ENCODE measurements around the gene CACNA1F.

Gene CACNA1F

GRCh38 chrX:49225858-49226257, 7.3 kb downstream of the CACNA1F start:
- no peak overlapping the region for H3K4me3 ChIP-seq (ENCODE audit: low read depth in 1 of 2, low read length in 2 of 2)
- H3K9me3 ChIP-seq (ENCODE audit: low read length) = no peaks in the 10 kb centered on the region
- no peak overlapping the region for H3K27ac ChIP-seq (ENCODE audit: low read depth, low read length)
- H3K36me3 ChIP-seq (ENCODE audit: insufficient read depth, low read length) = no peaks in the 10 kb centered on the region
- no peaks in the 10 kb centered on the region for H3K4me1 ChIP-seq (ENCODE audit: insufficient read depth, low read length)
- no peak overlapping the region for H3K9ac ChIP-seq (ENCODE audit: low read length)
- H3K27me3 ChIP-seq (ENCODE audit: control insufficient read depth in 1 of 2, insufficient read depth in 2 of 2, low read length in 2 of 2) = peaks cover 0 to 10% of the 10 kb centered on the region in 2 donors

- Histone ChIP-seq H3K9ac (ENCODE audit: low read length) (no peak overlapping the region), H3K27me3 (ENCODE audit: control insufficient read depth in 1 of 2, insufficient read depth in 2 of 2, low read length in 2 of 2) (peaks cover 0 to 9% of the 10 kb centered on the region in 2 donors), H3K27ac (ENCODE audit: low read depth, low read length) (no peak overlapping the region), H3K9me3 (ENCODE audit: low read length) (no peaks in the 10 kb centered on the region), H3K4me3 (ENCODE audit: low read depth in 1 of 2, low read length in 2 of 2) (no peak overlapping the region), H3K4me1 (ENCODE audit: insufficient read depth, low read length) (no peaks in the 10 kb centered on the region), H3K36me3 (ENCODE audit: insufficient read depth, low read length) (no peaks in the 10 kb centered on the region)
Observed at GRCh38 chrX:49221868-49222267, 11.3 kb downstream of the CACNA1F start.

- no peaks in the 10 kb centered on the region for H3K4me1 ChIP-seq (ENCODE audit: insufficient read depth, low read length)
- H3K36me3 ChIP-seq (ENCODE audit: insufficient read depth, low read length) = no peaks in the 10 kb centered on the region
- H3K9me3 ChIP-seq (ENCODE audit: low read length) = no peaks in the 10 kb centered on the region
- no peak overlapping the region for H3K4me3 ChIP-seq (ENCODE audit: low read depth in 1 of 2, low read length in 2 of 2)
- H3K27ac ChIP-seq (ENCODE audit: low read depth, low read length) = no peak overlapping the region
- H3K27me3 ChIP-seq (ENCODE audit: control insufficient read depth in 1 of 2, insufficient read depth in 2 of 2, low read length in 2 of 2) = no peaks in the 10 kb centered on the region
- H3K9ac ChIP-seq (ENCODE audit: low read length) = no peak overlapping the region
Observed at GRCh38 chrX:49220100-49220499, 13.0 kb downstream of the CACNA1F start.

- no peaks in the 10 kb centered on the region for H3K27me3 ChIP-seq (ENCODE audit: control insufficient read depth in 1 of 2, insufficient read depth in 2 of 2, low read length in 2 of 2)
- H3K27ac ChIP-seq (ENCODE audit: low read depth, low read length) = no peak overlapping the region
Observed at GRCh38 chrX:49214996-49215526, 18.1 kb downstream of the CACNA1F start.

GRCh38 chrX:49214416-49214815, 18.7 kb downstream of the CACNA1F start:
- no peak overlapping the region for H3K9ac ChIP-seq (ENCODE audit: low read length)
- no peak overlapping the region for H3K4me3 ChIP-seq (ENCODE audit: low read depth in 1 of 2, low read length in 2 of 2)
- no peaks in the 10 kb centered on the region for H3K9me3 ChIP-seq (ENCODE audit: low read length)
- H3K27me3 ChIP-seq (ENCODE audit: control insufficient read depth in 1 of 2, insufficient read depth in 2 of 2, low read length in 2 of 2) = peaks cover 0 to 4% of the 10 kb centered on the region in 2 donors
- H3K4me1 ChIP-seq (ENCODE audit: insufficient read depth, low read length) = no peaks in the 10 kb centered on the region
- no peaks in the 10 kb centered on the region for H3K36me3 ChIP-seq (ENCODE audit: insufficient read depth, low read length)
- no peak overlapping the region for H3K27ac ChIP-seq (ENCODE audit: low read depth, low read length)

More at GRCh38 chrX:49214996-49215526, 18.1 kb downstream of the CACNA1F start:
- Histone ChIP-seq H3K4me1 (ENCODE audit: insufficient read depth, low read length) (no peaks in the 10 kb centered on the region), H3K4me3 (ENCODE audit: low read depth in 1 of 2, low read length in 2 of 2) (no peak overlapping the region), H3K9ac (ENCODE audit: low read length) (no peak overlapping the region), H3K9me3 (ENCODE audit: low read length) (no peaks in the 10 kb centered on the region), H3K36me3 (ENCODE audit: insufficient read depth, low read length) (no peaks in the 10 kb centered on the region)

- Histone ChIP-seq H3K27me3 (ENCODE audit: control insufficient read depth in 1 of 2, insufficient read depth in 2 of 2, low read length in 2 of 2) (peaks cover 4% of the 10 kb centered on the region in 2 donors), H3K27ac (ENCODE audit: low read depth, low read length) (no peak overlapping the region), H3K9ac (ENCODE audit: low read length) (no peak overlapping the region), H3K4me1 (ENCODE audit: insufficient read depth, low read length) (no peaks in the 10 kb centered on the region), H3K4me3 (ENCODE audit: low read depth in 1 of 2, low read length in 2 of 2) (no peak overlapping the region), H3K36me3 (ENCODE audit: insufficient read depth, low read length) (no peaks in the 10 kb centered on the region), H3K9me3 (ENCODE audit: low read length) (no peaks in the 10 kb centered on the region)
Observed at GRCh38 chrX:49212861-49213260, 20.3 kb downstream of the CACNA1F start.

GRCh38 chrX:49212209-49212608, 20.9 kb downstream of the CACNA1F start:
- no peaks in the 10 kb centered on the region for H3K4me1 ChIP-seq (ENCODE audit: insufficient read depth, low read length)
- H3K27ac ChIP-seq (ENCODE audit: low read depth, low read length) = no peak overlapping the region
- H3K4me3 ChIP-seq (ENCODE audit: low read depth in 1 of 2, low read length in 2 of 2) = no peak overlapping the region
- peaks cover 4% of the 10 kb centered on the region in 2 donors for H3K27me3 ChIP-seq (ENCODE audit: control insufficient read depth in 1 of 2, insufficient read depth in 2 of 2, low read length in 2 of 2)
- no peaks in the 10 kb centered on the region for H3K36me3 ChIP-seq (ENCODE audit: insufficient read depth, low read length)
- H3K9ac ChIP-seq (ENCODE audit: low read length) = no peak overlapping the region
- H3K9me3 ChIP-seq (ENCODE audit: low read length) = no peaks in the 10 kb centered on the region

- no peak overlapping the region for H3K27ac ChIP-seq (ENCODE audit: low read depth, low read length)
- no peak overlapping the region for H3K9ac ChIP-seq (ENCODE audit: low read length)
- peaks cover 4% of the 10 kb centered on the region in 2 donors for H3K27me3 ChIP-seq (ENCODE audit: control insufficient read depth in 1 of 2, insufficient read depth in 2 of 2, low read length in 2 of 2)
- no peak overlapping the region for H3K4me3 ChIP-seq (ENCODE audit: low read depth in 1 of 2, low read length in 2 of 2)
- H3K4me1 ChIP-seq (ENCODE audit: insufficient read depth, low read length) = no peaks in the 10 kb centered on the region
- H3K36me3 ChIP-seq (ENCODE audit: insufficient read depth, low read length) = no peaks in the 10 kb centered on the region
- no peaks in the 10 kb centered on the region for H3K9me3 ChIP-seq (ENCODE audit: low read length)
Observed at GRCh38 chrX:49211074-49211473, 22.1 kb downstream of the CACNA1F start.

- no peak overlapping the region for H3K27ac ChIP-seq (ENCODE audit: low read depth, low read length)
- no peaks in the 10 kb centered on the region for H3K36me3 ChIP-seq (ENCODE audit: insufficient read depth, low read length)
- no peak overlapping the region for H3K9ac ChIP-seq (ENCODE audit: low read length)
- peaks cover 4% of the 10 kb centered on the region in 2 donors for H3K27me3 ChIP-seq (ENCODE audit: control insufficient read depth in 1 of 2, insufficient read depth in 2 of 2, low read length in 2 of 2)
- no peaks in the 10 kb centered on the region for H3K4me1 ChIP-seq (ENCODE audit: insufficient read depth, low read length)
- H3K9me3 ChIP-seq (ENCODE audit: low read length) = no peaks in the 10 kb centered on the region
- H3K4me3 ChIP-seq (ENCODE audit: low read depth in 1 of 2, low read length in 2 of 2) = no peak overlapping the region
Observed at GRCh38 chrX:49210406-49210805, 22.7 kb downstream of the CACNA1F start.

- Histone ChIP-seq H3K9me3 (ENCODE audit: low read length) (no peaks in the 10 kb centered on the region), H3K27me3 (ENCODE audit: control insufficient read depth in 1 of 2, insufficient read depth in 2 of 2, low read length in 2 of 2) (peaks cover 4% of the 10 kb centered on the region in 2 donors), H3K9ac (ENCODE audit: low read length) (no peak overlapping the region), H3K4me1 (ENCODE audit: insufficient read depth, low read length) (no peaks in the 10 kb centered on the region), H3K36me3 (ENCODE audit: insufficient read depth, low read length) (no peaks in the 10 kb centered on the region), H3K4me3 (ENCODE audit: low read depth in 1 of 2, low read length in 2 of 2) (no peak overlapping the region), H3K27ac (ENCODE audit: low read depth, low read length) (no peak overlapping the region)
Observed at GRCh38 chrX:49209434-49210251, 23.5 kb downstream of the CACNA1F start.

- Histone ChIP-seq H3K4me3 (ENCODE audit: low read depth in 1 of 2, low read length in 2 of 2) (no peak overlapping the region), H3K36me3 (ENCODE audit: insufficient read depth, low read length) (no peaks in the 10 kb centered on the region), H3K9ac (ENCODE audit: low read length) (no peak overlapping the region), H3K4me1 (ENCODE audit: insufficient read depth, low read length) (no peaks in the 10 kb centered on the region), H3K27ac (ENCODE audit: low read depth, low read length) (no peak overlapping the region), H3K9me3 (ENCODE audit: low read length) (no peaks in the 10 kb centered on the region), H3K27me3 (ENCODE audit: control insufficient read depth in 1 of 2, insufficient read depth in 2 of 2, low read length in 2 of 2) (peaks cover 4% of the 10 kb centered on the region in 2 donors)
Observed at GRCh38 chrX:49208399-49208798, 24.7 kb downstream of the CACNA1F start.

GRCh38 chrX:49206543-49206942, 26.6 kb downstream of the CACNA1F start:
- Histone ChIP-seq H3K27me3 (ENCODE audit: control insufficient read depth in 1 of 2, insufficient read depth in 2 of 2, low read length in 2 of 2) (peaks cover 4% of the 10 kb centered on the region in 2 donors), H3K4me3 (ENCODE audit: low read depth in 1 of 2, low read length in 2 of 2) (no peak overlapping the region), H3K36me3 (ENCODE audit: insufficient read depth, low read length) (no peaks in the 10 kb centered on the region), H3K4me1 (ENCODE audit: insufficient read depth, low read length) (no peaks in the 10 kb centered on the region), H3K9ac (ENCODE audit: low read length) (no peak overlapping the region), H3K27ac (ENCODE audit: low read depth, low read length) (no peak overlapping the region), H3K9me3 (ENCODE audit: low read length) (no peaks in the 10 kb centered on the region)

Data from muscle layer of colon (tissue), 2 donors.